ENCODE data around the gene ROCK2.
"Not testable (repeated sequence)": the region's sequence is repeated elsewhere in the genome, so short reads cannot be mapped to it uniquely, and the experiment has no call there.

Gene ROCK2

GRCh38 chr2:11234309-11234708, 110.1 kb downstream of the ROCK2 start:
- no peak overlapping the region for H3K4me3 ChIP-seq (ENCODE audit: low read depth, low read length)
- TF ChIP-seq CTCF (IDR thresholded peaks at IDR 0.05; ENCODE audit: low read depth, low read length, missing control alignments): no peak
- no peak for DNase-seq (ENCODE audit: low read depth)

GRCh38 chr2:11231193-11231592, 113.2 kb downstream of the ROCK2 start:
- H3K4me3 ChIP-seq (ENCODE audit: low read depth, low read length); DNase-seq (ENCODE audit: low read depth): not testable (repeated sequence)

GRCh38 chr2:11228692-11229091, 115.7 kb downstream of the ROCK2 start:
- no peak overlapping the region for H3K4me3 ChIP-seq (ENCODE audit: low read depth, low read length)
- no peak for DNase-seq (ENCODE audit: low read depth)
- no peak for TF ChIP-seq CTCF (IDR thresholded peaks at IDR 0.05; ENCODE audit: low read depth, low read length, missing control alignments)

- H3K4me3 ChIP-seq (ENCODE audit: low read depth, low read length): no peak overlapping the region
- no peak for TF ChIP-seq CTCF (IDR thresholded peaks at IDR 0.05; ENCODE audit: low read depth, low read length, missing control alignments)
- DNase-seq (ENCODE audit: low read depth): no peak
Observed at GRCh38 chr2:11227595-11227994, 116.8 kb downstream of the ROCK2 start.

- no peak for DNase-seq (ENCODE audit: low read depth)
- no peak for TF ChIP-seq CTCF (IDR thresholded peaks at IDR 0.05; ENCODE audit: low read depth, low read length, missing control alignments)
- no peak overlapping the region for H3K4me3 ChIP-seq (ENCODE audit: low read depth, low read length)
Observed at GRCh38 chr2:11224887-11225286, 119.5 kb downstream of the ROCK2 start.

GRCh38 chr2:11222845-11223244, 121.6 kb downstream of the ROCK2 start:
- H3K4me3 ChIP-seq (ENCODE audit: low read depth, low read length): no peak overlapping the region
- no peak for TF ChIP-seq CTCF (IDR thresholded peaks at IDR 0.05; ENCODE audit: low read depth, low read length, missing control alignments)
- DNase-seq (ENCODE audit: low read depth): no peak

- no peak overlapping the region for H3K4me3 ChIP-seq (ENCODE audit: low read depth, low read length)
- TF ChIP-seq CTCF (IDR thresholded peaks at IDR 0.05; ENCODE audit: low read depth, low read length, missing control alignments): no peak
- no peak for DNase-seq (ENCODE audit: low read depth)
Observed at GRCh38 chr2:11220445-11220844, 124.0 kb downstream of the ROCK2 start.

- no peak for TF ChIP-seq CTCF (IDR thresholded peaks at IDR 0.05; ENCODE audit: low read depth, low read length, missing control alignments)
- DNase-seq (ENCODE audit: low read depth): no peak
- H3K4me3 ChIP-seq (ENCODE audit: low read depth, low read length): no peak overlapping the region
Observed at GRCh38 chr2:11215407-11215806, 129.0 kb downstream of the ROCK2 start.

All from GM12864 (cell line).